Ovary (tissue), 9 donors: ENCODE data around the gene LARP4B. TPM values are rescaled to one million over a fixed set of nuclear protein-coding genes. Genes with fewer than 3 reads are reported as not detected.
A peak's percentile ranks its signal among the peaks of the same experiment; 100 is the strongest.

Experiments
- DNase-seq, 5 donors: peaks; one replicate each; pipeline ENCODE4 v3.0.0-alpha.2; 2019 to 2020
- H3K27ac ChIP-seq, 2 donors: fragments of 200-600 bp; one replicate each; pipeline versions ENCODE4 v1.5.1 to v1.8.0; 2019 to 2022
- H3K27me3 ChIP-seq: fragments of 200-600 bp; one replicate; pipeline ENCODE4 v1.8.0; 2022
- H3K36me3 ChIP-seq: fragments of 200-600 bp; sonication (generic); one replicate; pipeline ENCODE4 v1.5.1; 2019
- H3K4me1 ChIP-seq: one replicate; pipeline ENCODE4 v1.8.1; 2013; ENCODE audit warnings: mild to moderate bottlenecking, moderate library complexity; ENCODE audit not compliant: insufficient read depth
- H3K4me3 ChIP-seq: fragments of 200-600 bp; sonication (generic); one replicate; pipeline ENCODE4 v1.5.1; 2017
- H3K9me3 ChIP-seq, 2 donors: fragments of 200-600 bp in 1 of 2; sonication (generic) in 1 of 2; one replicate each; pipeline versions ENCODE4 v1.5.1 to v1.8.1; 2013 to 2019; ENCODE audit warnings: mild to moderate bottlenecking in 1 of 2, moderate library complexity in 1 of 2
- CTCF ChIP-seq, 3 donors: fragments of 450-650 bp in 2 of 3; fragments of 200-600 bp in 1 of 3; IDR thresholded peaks; one replicate each; pipeline versions ENCODE4 v1.5.1 to v1.8.0; 2016 to 2022; ENCODE audit warnings: antibody characterized with exemption in 3 of 3, mild to moderate bottlenecking in 1 of 3
- EP300 ChIP-seq: sonication (generic); formaldehyde crosslinking; IDR thresholded peaks from one replicate; pipeline ENCODE4 v1.6.1; 2017; ENCODE audit warnings: antibody characterized with exemption
- POLR2A ChIP-seq: fragments of 450-650 bp; IDR thresholded peaks from one replicate; pipeline ENCODE4 v1.6.1; 2017; ENCODE audit warnings: antibody characterized with exemption, mild to moderate bottlenecking, moderate library complexity
- WGBS, 3 donors: extraction: QIAGEN DNeasy Blood & Tissue Kit in 1 of 3; methylation state at CpG; one replicate each; pipeline versions ENCODE4 v1.1.5 to v1.1.7; 2013 to 2017; 5-methylcytosine and 5-hydroxymethylcytosine counted together
- intact Hi-C, 4 donors: fragments of 100-400 bp; cut with DNase I; formaldehyde crosslinking; loops; one replicate each; pipeline versions ENCODE4 v1.11.0 to v1.15.1; 2022 to 2023
- polyA plus RNA-seq, 2 donors: library from polyadenylated mRNA; stranded (reverse); fragments of 200-250 nt in 1 of 2; fragments of 350-450 nt in 1 of 2; fragmentation: Illumina TruSeq in 1 of 2; extraction: RNeasy Lipid Tissue Mini Kit (QIAGEN cat#74804) in 1 of 2; gene quantifications; one replicate each; pipeline ENCODE4 v1.2.3, GENCODE V29; 2013 to 2014
- total RNA-seq, 7 donors: library from RNA; depleted of rRNA in 2 of 7; stranded (reverse); fragments of >200 nt in 2 of 7; fragmentation: NEBNext Ultra II Directional in 3 of 7; extraction: Animal tissue kit (Norgen Biotek cat#: 25700) in 3 of 7; gene quantifications; one replicate each; pipeline versions ENCODE4 v1.1.0 to v1.2.4, GENCODE V29; 2016 to 2023
- donor health status: DM: no; HTN: no; CAD: no; lungs with moderate emphysema.
- donor health status: DM: no; HTN: no; CAD: no.
- donor health status: Bipolar disorder and iron deficiency.
- donor health status: DM: yes; HTN: yes; CAD: no.
- donor health status: DM: no; HTN: no; CAD: no.
- donor health status: DM: yes; HTN: yes; CAD: no.

Gene LARP4B
- total and polyA plus RNA-seq, 9 donors = 14.4 to 77.8 (median 54.4) TPM

- 73 to 81% (median 77%) methylated on average over 16 of the region's 16 CpGs for WGBS, 3 donors
- no peaks in the 10 kb centered on the region for H3K27me3 ChIP-seq
- no peaks in the 10 kb centered on the region for H3K9me3 ChIP-seq
- H3K4me3 ChIP-seq = no peak overlapping the region
- H3K4me1 ChIP-seq = no peaks in the 10 kb centered on the region
- no peaks in the 10 kb centered on the region for H3K36me3 ChIP-seq
- peak in 1 of 5 donors; percentile 12 for DNase-seq
- intact Hi-C loops = no loop called here
- TF ChIP-seq EP300 (no peak), POLR2A (no peak), CTCF (IDR thresholded peaks at IDR 0.05) (no peak)
- H3K27ac ChIP-seq = no peak overlapping the region
Measured at GRCh38 chr10:810351-810846, 121.1 kb downstream of the LARP4B start.

- TF ChIP-seq POLR2A = no peak
- TF ChIP-seq EP300 = no peak
- no peak for TF ChIP-seq CTCF (IDR thresholded peaks at IDR 0.05)
- intact Hi-C loops = no loop called here
- no peaks in the 10 kb centered on the region for H3K4me1 ChIP-seq
- no peak overlapping the region for H3K4me3 ChIP-seq
- no peak for DNase-seq
- H3K27me3 ChIP-seq = no peaks in the 10 kb centered on the region
- 94 to 95% (median 95%) methylated on average over 29 of the region's 29 CpGs for WGBS, 3 donors
- no peak overlapping the region for H3K27ac ChIP-seq
- H3K9me3 ChIP-seq = no peaks in the 10 kb centered on the region
- no peaks in the 10 kb centered on the region for H3K36me3 ChIP-seq
Measured at GRCh38 chr10:809671-810350, 121.7 kb downstream of the LARP4B start.

- no peak for DNase-seq
- intact Hi-C loops = no loop called here
- no peaks in the 10 kb centered on the region for H3K4me1 ChIP-seq
- no peak overlapping the region for H3K4me3 ChIP-seq
- no peaks in the 10 kb centered on the region for H3K27me3 ChIP-seq
- H3K36me3 ChIP-seq = no peaks in the 10 kb centered on the region
- WGBS, 3 donors = 86 to 90% (median 87%) methylated on average over 9 of the region's 9 CpGs
- no peak for TF ChIP-seq POLR2A
- TF ChIP-seq EP300 = no peak
- H3K27ac ChIP-seq = no peak overlapping the region
- H3K9me3 ChIP-seq = no peaks in the 10 kb centered on the region
Measured at GRCh38 chr10:807958-808353, 123.5 kb downstream of the LARP4B start.

- intact Hi-C loops = no loop called here
Measured at GRCh38 chr10:807163-807957, 124.1 kb downstream of the LARP4B start.

More at GRCh38 chr10:807163-807957, 124.1 kb downstream of the LARP4B start:
- no peaks in the 10 kb centered on the region for H3K27me3 ChIP-seq
- no peak overlapping the region for H3K27ac ChIP-seq
- H3K36me3 ChIP-seq = no peaks in the 10 kb centered on the region
- H3K4me3 ChIP-seq = no peak overlapping the region
- DNase-seq = no peak
- H3K9me3 ChIP-seq = no peaks in the 10 kb centered on the region
- H3K4me1 ChIP-seq = no peaks in the 10 kb centered on the region
- WGBS, 3 donors = 88 to 91% (median 89%) methylated on average over 30 of the region's 30 CpGs
- TF ChIP-seq POLR2A (no peak), EP300 (no peak), CTCF (IDR thresholded peaks at IDR 0.05) (no peak)
